ENCODE measurements around the gene CCDC12.

- no peak for TF ChIP-seq MAX (IDR thresholded peaks at IDR 0.05)
- no peak for TF ChIP-seq EP300 (IDR thresholded peaks at IDR 0.05; ENCODE audit: borderline replicate concordance)
- TF ChIP-seq TAF1 (IDR thresholded peaks at IDR 0.05; ENCODE audit: low read depth): no peak
- no peak for TF ChIP-seq CREB1 (IDR thresholded peaks at IDR 0.05; ENCODE audit: low read depth)
- TF ChIP-seq YY1 (IDR thresholded peaks at IDR 0.05; ENCODE audit: low read depth): no peak
- no peak for TF ChIP-seq REST (IDR thresholded peaks at IDR 0.05; ENCODE audit: low read depth)
- no peak for TF ChIP-seq RAD21 (IDR thresholded peaks at IDR 0.05; ENCODE audit: low read depth)
- TF ChIP-seq FOXM1 (IDR thresholded peaks at IDR 0.05; ENCODE audit: borderline replicate concordance, low read depth): no peak
- no peak for TF ChIP-seq TCF12 (IDR thresholded peaks at IDR 0.05; ENCODE audit: low read depth)
- no peak for TF ChIP-seq USF1 (IDR thresholded peaks at IDR 0.05)
- no peak for TF ChIP-seq TEAD4 (IDR thresholded peaks at IDR 0.05)
- no peak for TF ChIP-seq NFIC (IDR thresholded peaks at IDR 0.05)
- TF ChIP-seq CEBPB (IDR thresholded peaks at IDR 0.05): no peak
These were observed 39.8 kb upstream of the CCDC12 start for GRCh38 chr3:47016086-47016933.
